Activated CD8-positive, alpha-beta memory T cell treated with anti-CD3 and anti-CD28 coated beads for 24 hours (primary cell): ENCODE data around the gene UVSSA.

ENCODE experiments used
- DNase-seq: peaks from one replicate; pipeline ENCODE4 v3.0.0-alpha.2; 2020

The UVSSA gene

GRCh38 chr4:1346781-1347409 lies at the start of gene UVSSA:
Gene UVSSA, plus strand, starts transcription at chr4:1347208. Its CDS starts 884 bp downstream, at chr4:1348092.
- peak; percentile 100 for DNase-seq

GRCh38 chr4:1297456-1298325 lies 49.3 kb upstream of the UVSSA start:
- DNase-seq: no peak

GRCh38 chr4:1298461-1298860 lies 48.5 kb upstream of the UVSSA start:
- no peak for DNase-seq

GRCh38 chr4:1299301-1299860 lies 47.6 kb upstream of the UVSSA start:
- no peak for DNase-seq

GRCh38 chr4:1300466-1301455 lies 46.2 kb upstream of the UVSSA start:
- DNase-seq: no peak

GRCh38 chr4:1302159-1302558 lies 44.8 kb upstream of the UVSSA start:
- no peak for DNase-seq

GRCh38 chr4:1305261-1305711 lies 41.7 kb upstream of the UVSSA start:
- no peak for DNase-seq

- DNase-seq: no peak
Measured at GRCh38 chr4:1305781-1306455, 41.1 kb upstream of the UVSSA start.

GRCh38 chr4:1307951-1308735 lies 38.9 kb upstream of the UVSSA start:
- DNase-seq: no peak

- peak; percentile 76 for DNase-seq
Measured at GRCh38 chr4:1309261-1310010, 37.6 kb upstream of the UVSSA start.

- no peak for DNase-seq
Measured at GRCh38 chr4:1310031-1310795, 36.8 kb upstream of the UVSSA start.

- DNase-seq: no peak
Measured at GRCh38 chr4:1310796-1311631, 36.0 kb upstream of the UVSSA start.

GRCh38 chr4:1312821-1313640 lies 34.0 kb upstream of the UVSSA start:
- no peak for DNase-seq

- no peak for DNase-seq
Measured at GRCh38 chr4:1315306-1315705, 31.7 kb upstream of the UVSSA start.

- no peak for DNase-seq
Measured at GRCh38 chr4:1315836-1316536, 31.0 kb upstream of the UVSSA start.

- no peak for DNase-seq
Measured at GRCh38 chr4:1316537-1317168, 30.4 kb upstream of the UVSSA start.
